Urothelium cell line (cell line): ENCODE results near the gene ITPK1.
"Not testable (repeated sequence)": the region's sequence is repeated elsewhere in the genome, so short reads cannot be mapped to it uniquely, and the experiment has no call there.

Experiments
- DNase-seq: peaks from one replicate; pipeline ENCODE4 v3.0.0; 2011; ENCODE audit warnings: low spot score, mixed read lengths
- FAIRE-seq: peaks from 2 replicates; lab custom pipeline; 2011; peaks lifted over from hg19 to GRCh38; lab: Jason Lieb, UNC

Gene ITPK1

GRCh38 chr14:93105856-93106255 is 9.9 kb downstream of the ITPK1 start:
- not testable (repeated sequence) for FAIRE-seq

GRCh38 chr14:93105362-93105761 is 10.4 kb downstream of the ITPK1 start:
- FAIRE-seq, result no peak
- DNase-seq, result peak; percentile 19

More at GRCh38 chr14:93105856-93106255, 9.9 kb downstream of the ITPK1 start:
- not testable (repeated sequence) for DNase-seq

GRCh38 chr14:93104961-93105360 is 10.8 kb downstream of the ITPK1 start:
- no peak for FAIRE-seq
- DNase-seq, result peak; percentile 16

- no peak for DNase-seq
- FAIRE-seq, result no peak
These were observed 12.2 kb downstream of the ITPK1 start for GRCh38 chr14:93103392-93104080.

- no peak for FAIRE-seq
- DNase-seq, result no peak
These were observed 13.6 kb downstream of the ITPK1 start for GRCh38 chr14:93102141-93102540.

- FAIRE-seq (no peak), DNase-seq (no peak)
These were observed 14.5 kb downstream of the ITPK1 start for GRCh38 chr14:93101181-93101580.

- FAIRE-seq (no peak), DNase-seq (no peak)
These were observed 15.2 kb downstream of the ITPK1 start for GRCh38 chr14:93100570-93100969.

GRCh38 chr14:93100100-93100499 is 15.6 kb downstream of the ITPK1 start:
- peak; percentile 79 for FAIRE-seq

GRCh38 chr14:93099643-93100042 is 16.1 kb downstream of the ITPK1 start:
- no peak for FAIRE-seq
- no peak for DNase-seq

More at GRCh38 chr14:93100100-93100499, 15.6 kb downstream of the ITPK1 start:
- no peak for DNase-seq

GRCh38 chr14:93099196-93099595 is 16.5 kb downstream of the ITPK1 start:
- DNase-seq (no peak), FAIRE-seq (no peak)

- no peak for FAIRE-seq
- DNase-seq, result no peak
These were observed 18.9 kb downstream of the ITPK1 start for GRCh38 chr14:93096691-93097322.

GRCh38 chr14:93095742-93096510 is 19.8 kb downstream of the ITPK1 start:
- no peak for FAIRE-seq
- no peak for DNase-seq

GRCh38 chr14:93094121-93094918 is 21.4 kb downstream of the ITPK1 start:
- FAIRE-seq, result no peak

GRCh38 chr14:93092606-93093556 is 22.8 kb downstream of the ITPK1 start:
- FAIRE-seq, result no peak
- no peak for DNase-seq

More at GRCh38 chr14:93094121-93094918, 21.4 kb downstream of the ITPK1 start:
- DNase-seq, result no peak

- FAIRE-seq (no peak), DNase-seq (no peak)
These were observed 24.1 kb downstream of the ITPK1 start for GRCh38 chr14:93091666-93092065.

GRCh38 chr14:93090826-93091555 is 24.7 kb downstream of the ITPK1 start:
- DNase-seq (no peak), FAIRE-seq (no peak)

- DNase-seq (no peak), FAIRE-seq (no peak)
These were observed 26.0 kb downstream of the ITPK1 start for GRCh38 chr14:93089521-93090269.

- no peak for DNase-seq
- FAIRE-seq, result no peak
These were observed 29.2 kb downstream of the ITPK1 start for GRCh38 chr14:93086441-93087055.
